GM12891 (cell line): ENCODE results near the gene PAX7.

Experiments
- POLR2A ChIP-seq: IDR thresholded peaks from 2 replicates; pipeline ENCODE4 v1.6.1; 2011; ENCODE audit warnings: low read depth, low read length, control low read depth
- TAF1 ChIP-seq: IDR thresholded peaks from 2 replicates; pipeline ENCODE4 v1.6.1; 2011; ENCODE audit warnings: low read depth, low read length, control low read depth

DNA sequence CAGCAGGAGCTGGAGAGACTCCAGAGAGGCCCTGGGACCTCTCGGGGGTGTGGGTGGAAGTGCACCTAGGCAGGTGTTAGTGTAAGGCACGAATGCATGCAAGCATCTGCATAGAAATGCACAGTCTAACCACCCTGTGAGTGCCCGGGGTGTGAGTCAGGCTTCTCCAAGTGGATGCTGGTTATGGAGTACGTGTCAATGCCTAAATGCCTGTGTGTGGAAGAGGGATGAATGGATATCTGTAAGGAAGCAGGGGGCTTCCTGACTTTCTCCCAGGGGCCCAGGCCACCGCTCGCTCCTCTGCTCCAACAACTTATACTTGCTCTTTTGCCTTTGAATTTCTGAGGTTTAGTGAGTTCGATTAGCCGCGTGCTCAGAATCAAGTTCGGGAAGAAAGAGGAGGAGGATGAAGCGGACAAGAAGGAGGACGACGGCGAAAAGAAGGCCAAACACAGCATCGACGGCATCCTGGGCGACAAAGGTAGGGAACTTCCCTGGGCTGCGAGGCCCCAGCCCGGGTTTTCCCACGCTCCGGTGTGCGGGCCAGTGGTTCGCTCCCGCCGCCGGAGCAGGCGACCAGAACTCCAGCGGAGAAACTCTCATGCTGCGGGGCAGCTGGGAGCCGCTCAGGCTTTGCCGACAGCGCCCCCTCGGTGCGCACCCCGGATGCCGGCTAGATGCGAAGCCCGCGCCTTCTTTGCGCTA is 5.4 kb downstream of the PAX7 start:
- no peak for TF ChIP-seq TAF1
- TF ChIP-seq POLR2A = no peak
